GM23338 (cell line): ENCODE data around the gene ESR1. TPM values are rescaled to one million over a fixed set of nuclear protein-coding genes. Genes with fewer than 3 reads are reported as not detected.

Experiments
- ATAC-seq: fragments of 200-7000 bp; cut with Tn5 transposase; 3 replicates; pipeline ENCODE4 v1.9.1; 2020
- DNase-seq: peaks from one replicate; pipeline ENCODE4 v3.0.0-alpha.2; 2015; ENCODE audit warnings: low spot score
- H2AFZ ChIP-seq: fragments of 200-600 bp; sonication (generic); 2 replicates; pipeline ENCODE4 v1.8.0; 2016; ENCODE audit warnings: antibody characterized with exemption, mild to moderate bottlenecking, moderate library complexity
- H3F3A ChIP-seq: fragments of 200-600 bp; sonication (generic); replicated peaks from 2 replicates; pipeline ENCODE4 v1.8.0; 2017; ENCODE audit warnings: antibody characterized with exemption, mixed run types, low read depth
- H3K27ac ChIP-seq: fragments of 200-600 bp; sonication (generic); 2 replicates; pipeline ENCODE4 v1.6.1; 2016; ENCODE audit warnings: low read depth
- H3K27me3 ChIP-seq: fragments of 200-600 bp; sonication (generic); 2 replicates; pipeline ENCODE4 v1.8.0; 2016; ENCODE audit warnings: mild to moderate bottlenecking, mixed run types, moderate library complexity; ENCODE audit not compliant: insufficient read depth
- H3K36me3 ChIP-seq: fragments of 200-600 bp; sonication (generic); 2 replicates; pipeline ENCODE4 v1.8.0; 2016; ENCODE audit warnings: mild to moderate bottlenecking; ENCODE audit not compliant: insufficient read depth
- H3K4me1 ChIP-seq: fragments of 200-600 bp; sonication (generic); 2 replicates; pipeline ENCODE4 v1.8.0; 2016; ENCODE audit warnings: mild to moderate bottlenecking, moderate library complexity; ENCODE audit not compliant: insufficient read depth
- H3K4me2 ChIP-seq: fragments of 200-600 bp; sonication (generic); 2 replicates; pipeline ENCODE4 v1.7.1; 2017; ENCODE audit warnings: mixed run types
- H3K4me3 ChIP-seq: fragments of 200-600 bp; sonication (generic); 2 replicates; pipeline ENCODE4 v1.6.1; 2016; ENCODE audit warnings: mixed run types
- H3K79me2 ChIP-seq: fragments of 200-600 bp; sonication (generic); replicated peaks from 2 replicates; pipeline ENCODE4 v1.8.0; 2017; ENCODE audit warnings: mild to moderate bottlenecking; ENCODE audit not compliant: insufficient read depth
- H3K9me2 ChIP-seq: fragments of 200-600 bp; sonication (generic); 2 replicates; pipeline ENCODE4 v1.8.0; 2017; ENCODE audit not compliant: insufficient read depth
- H4K20me1 ChIP-seq: fragments of 200-600 bp; sonication (generic); replicated peaks from 2 replicates; pipeline ENCODE4 v1.8.0; 2017; ENCODE audit warnings: mild to moderate bottlenecking; ENCODE audit not compliant: insufficient read depth
- H3K27ac Mint-ChIP-seq: 2 replicates; pipeline ENCODE4 v1.8.0; 2020; ENCODE audit warnings: inconsistent platforms, mild to moderate bottlenecking, moderate library complexity, mixed read lengths
- H3K27me3 Mint-ChIP-seq: 3 replicates; pipeline ENCODE4 v1.8.0; 2022; ENCODE audit warnings: low read depth, mild to moderate bottlenecking, moderate library complexity, mixed read lengths, inconsistent platforms; ENCODE audit not compliant: insufficient read depth, poor library complexity
- H3K36me3 Mint-ChIP-seq: 3 replicates; pipeline ENCODE4 v1.8.0; 2021; ENCODE audit warnings: low read depth, mild to moderate bottlenecking, inconsistent platforms, moderate library complexity, mixed read lengths
- H3K4me1 Mint-ChIP-seq: 3 replicates; pipeline ENCODE4 v1.8.0; 2020; ENCODE audit warnings: mild to moderate bottlenecking, inconsistent platforms, mixed read lengths
- H3K4me3 Mint-ChIP-seq: 3 replicates; pipeline ENCODE4 v1.8.0; 2021; ENCODE audit warnings: moderate library complexity, mild to moderate bottlenecking, inconsistent platforms, mixed read lengths
- H3K9me3 Mint-ChIP-seq: 3 replicates; pipeline ENCODE4 v1.8.0; 2020; ENCODE audit warnings: moderate library complexity, mild to moderate bottlenecking, inconsistent platforms, mixed read lengths
- CREB1 ChIP-seq: fragments of 250-450 bp; sonication (Bioruptor Pico); IDR thresholded peaks from 2 replicates; pipeline ENCODE4 v1.5.0; 2020; ENCODE audit warnings: low read depth, mild to moderate bottlenecking, moderate library complexity
- CTCF ChIP-seq, 2 experiments: fragments of 200-600 bp in 1 of 2; sonication (generic) in 1 of 2; conservative IDR thresholded peaks; 2 replicates each; pipeline versions ENCODE4 v1.5.1 to v1.6.1; 2016 to 2017; ENCODE audit warnings: antibody characterized with exemption in 2 of 2, low read depth in 2 of 2, mild to moderate bottlenecking in 2 of 2, moderate library complexity in 1 of 2
- ETS1 ChIP-seq: IDR thresholded peaks from 2 replicates; pipeline ENCODE4 v1.6.1; 2016; ENCODE audit warnings: antibody characterized with exemption
- EZH2 ChIP-seq: fragments of 200-600 bp; sonication (generic); IDR thresholded peaks from one replicate; pipeline ENCODE4 v1.8.0; 2017; ENCODE audit warnings: antibody characterized with exemption, mild to moderate bottlenecking, low read depth; ENCODE audit not compliant: unreplicated experiment
- EZH2phosphoT487 ChIP-seq: fragments of 200-600 bp; sonication (generic); IDR thresholded peaks from one replicate; pipeline ENCODE4 v1.8.1; 2018; ENCODE audit warnings: antibody characterized with exemption; ENCODE audit not compliant: unreplicated experiment
- JUNB ChIP-seq: IDR thresholded peaks from one replicate; pipeline ENCODE4 v1.6.1; 2016; ENCODE audit warnings: antibody characterized with exemption; ENCODE audit not compliant: unreplicated experiment
- NANOG ChIP-seq: IDR thresholded peaks from 2 replicates; pipeline ENCODE4 v1.6.1; 2016; ENCODE audit warnings: antibody characterized with exemption, borderline replicate concordance
- POLR2AphosphoS5 ChIP-seq: IDR thresholded peaks from 2 replicates; pipeline ENCODE4 v1.6.1; 2016; ENCODE audit warnings: antibody characterized with exemption, low read depth
- REST ChIP-seq: IDR thresholded peaks from one replicate; pipeline ENCODE4 v1.6.1; 2018; ENCODE audit warnings: antibody characterized with exemption; ENCODE audit not compliant: unreplicated experiment
- STAT1 ChIP-seq: IDR thresholded peaks from one replicate; pipeline ENCODE4 v1.6.1; 2016; ENCODE audit warnings: antibody characterized with exemption; ENCODE audit not compliant: unreplicated experiment
- ZNF114 ChIP-seq: fragments of 250-450 bp; sonication (Bioruptor Pico); IDR thresholded peaks from 2 replicates; pipeline ENCODE4 v1.5.0; 2020; ENCODE audit warnings: mild to moderate bottlenecking, moderate library complexity
- ZNF331 ChIP-seq: fragments of 250-450 bp; sonication (Bioruptor Pico); IDR thresholded peaks from 2 replicates; pipeline ENCODE4 v1.5.0; 2020; ENCODE audit warnings: low read depth, mild to moderate bottlenecking, moderate library complexity
- ZNF462 ChIP-seq: fragments of 250-450 bp; sonication (Bioruptor Pico); IDR thresholded peaks from 2 replicates; pipeline ENCODE4 v1.5.0; 2020; ENCODE audit warnings: mild to moderate bottlenecking, moderate library complexity
- polyA plus RNA-seq: library from polyadenylated mRNA; unstranded; fragments of >200 nt; fragmentation: Nextera tagmentation; extraction: Ambion mirVana; gene quantifications from 2 replicates; pipeline ENCODE4 v1.2.1, GENCODE V29; 2016
- total RNA-seq: library from RNA; depleted of rRNA; stranded (reverse); fragments of >200 nt; shearing (Covaris generic); gene quantifications from 2 replicates; pipeline ENCODE4 v1.2.3, GENCODE V29; 2014

ESR1 gene
- total and polyA plus RNA-seq, 2 experiments from 2014 or later, result 0.94 TPM; not detected in 1

GRCh38 chr6:152057832-152058498 lies 250.5 kb downstream of the ESR1 start:
- Histone ChIP-seq H3K9me2 (0 out of 2 replicates have a peak, but pooled peaks cover 6% of the 10 kb centered on the region), H4K20me1 (no peaks in the 10 kb centered on the region), H3K4me1 (no peaks in the 10 kb centered on the region), H3K79me2 (no peaks in the 10 kb centered on the region), H3K27ac (no peak overlapping the region), H3K4me2 (no peak overlapping the region), H3K27me3 (no peaks in the 10 kb centered on the region), H3K4me3 (no peak overlapping the region), H3F3A (no peaks in the 10 kb centered on the region), H2AFZ (no peak overlapping the region), H3K36me3 (no peaks in the 10 kb centered on the region)
- H3K27ac Mint-ChIP-seq, result no peak overlapping the region
- no peak overlapping the region for H3K4me3 Mint-ChIP-seq
- H3K36me3 Mint-ChIP-seq, result no peaks in the 10 kb centered on the region
- H3K4me1 Mint-ChIP-seq, result peaks cover 12% of the 10 kb centered on the region; the same call in 2 of the 3 replicates
- H3K27me3 Mint-ChIP-seq, result no peaks in the 10 kb centered on the region
- no peak for TF ChIP-seq NANOG
- TF ChIP-seq STAT1, result no peak
- TF ChIP-seq EZH2, result no peak
- no peak for TF ChIP-seq EZH2phosphoT487
- TF ChIP-seq JUNB, result no peak
- no peak for TF ChIP-seq REST
- no peak for TF ChIP-seq POLR2AphosphoS5
- no peak for TF ChIP-seq ZNF331 (CRISPR knock-in tag)
- no peak for TF ChIP-seq CTCF (conservative IDR thresholded peaks at IDR 0.05; ENCODE audit: low read depth in 2 of 2)
- no peak for TF ChIP-seq ZNF462 (CRISPR knock-in tag)
- no peak for TF ChIP-seq ETS1
- TF ChIP-seq ZNF114 (CRISPR knock-in tag), result no peak
- TF ChIP-seq CREB1, result no peak
- no peaks in the 10 kb centered on the region for H3K9me3 Mint-ChIP-seq
- ATAC-seq, result 0 out of 3 replicates have a peak, but pooled peaks have one; percentile 25
- DNase-seq, result peak; percentile 15
